Upper lobe of right lung (tissue), 1 donor: ENCODE measurements around the gene MROH8. TPM values are rescaled to one million over a fixed set of nuclear protein-coding genes. Genes with fewer than 3 reads are reported as not detected.

Experiments used
- ATAC-seq: fragments of 200-7000 bp; cut with Tn5 transposase; one replicate; pipeline ENCODE4 v1.9.1; 2020; ENCODE audit warnings: mild to moderate bottlenecking, moderate library complexity
- DNase-seq: peaks from one replicate; pipeline ENCODE4 v3.0.0-alpha.2; 2020
- H3K27ac ChIP-seq: fragments of 200-600 bp; one replicate; pipeline ENCODE4 v1.8.0; 2022
- H3K27me3 ChIP-seq: fragments of 200-600 bp; one replicate; pipeline ENCODE4 v1.8.0; 2022; ENCODE audit warnings: mild to moderate bottlenecking
- H3K36me3 ChIP-seq: fragments of 200-600 bp; one replicate; pipeline ENCODE4 v1.8.0; 2022
- H3K4me1 ChIP-seq: fragments of 200-600 bp; one replicate; pipeline ENCODE4 v1.8.0; 2022
- H3K4me3 ChIP-seq: fragments of 200-600 bp; one replicate; pipeline ENCODE4 v1.8.0; 2022; ENCODE audit warnings: mild to moderate bottlenecking
- H3K9me3 ChIP-seq: fragments of 200-600 bp; one replicate; pipeline ENCODE4 v1.8.0; 2022
- intact Hi-C: fragments of 100-400 bp; cut with DNase I; formaldehyde crosslinking; loops from one replicate; pipeline ENCODE4 v1.11.0; 2022
- long read RNA-seq: library from polyadenylated mRNA; unstranded; transcript quantifications from one replicate; pipeline ENCODE4 v2.0.0, GENCODE V29; 2021
- total RNA-seq: library from RNA; stranded (reverse); fragmentation: NEBNext Ultra II Directional; extraction: Animal tissue kit (Norgen Biotek cat#: 25700); gene quantifications from one replicate; pipeline ENCODE4 v1.2.1, GENCODE V29; 2021
- TF ChIP-seq, protein P1 (sequence below): fragments of 200-600 bp; IDR thresholded peaks from one replicate; pipeline ENCODE4 v1.8.0; 2022; ENCODE audit warnings: antibody characterized with exemption
- donor health status: DM: no; HTN: yes; CAD: no; lungs with severe emphysema.

Gene MROH8
- 1.5 TPM for total RNA-seq
- long read RNA-seq, partial matches to known transcripts = 0 of 2 reads
- long read RNA-seq, other reads (novel, unspliced or antisense) = 2 of 2 reads

DNA sequence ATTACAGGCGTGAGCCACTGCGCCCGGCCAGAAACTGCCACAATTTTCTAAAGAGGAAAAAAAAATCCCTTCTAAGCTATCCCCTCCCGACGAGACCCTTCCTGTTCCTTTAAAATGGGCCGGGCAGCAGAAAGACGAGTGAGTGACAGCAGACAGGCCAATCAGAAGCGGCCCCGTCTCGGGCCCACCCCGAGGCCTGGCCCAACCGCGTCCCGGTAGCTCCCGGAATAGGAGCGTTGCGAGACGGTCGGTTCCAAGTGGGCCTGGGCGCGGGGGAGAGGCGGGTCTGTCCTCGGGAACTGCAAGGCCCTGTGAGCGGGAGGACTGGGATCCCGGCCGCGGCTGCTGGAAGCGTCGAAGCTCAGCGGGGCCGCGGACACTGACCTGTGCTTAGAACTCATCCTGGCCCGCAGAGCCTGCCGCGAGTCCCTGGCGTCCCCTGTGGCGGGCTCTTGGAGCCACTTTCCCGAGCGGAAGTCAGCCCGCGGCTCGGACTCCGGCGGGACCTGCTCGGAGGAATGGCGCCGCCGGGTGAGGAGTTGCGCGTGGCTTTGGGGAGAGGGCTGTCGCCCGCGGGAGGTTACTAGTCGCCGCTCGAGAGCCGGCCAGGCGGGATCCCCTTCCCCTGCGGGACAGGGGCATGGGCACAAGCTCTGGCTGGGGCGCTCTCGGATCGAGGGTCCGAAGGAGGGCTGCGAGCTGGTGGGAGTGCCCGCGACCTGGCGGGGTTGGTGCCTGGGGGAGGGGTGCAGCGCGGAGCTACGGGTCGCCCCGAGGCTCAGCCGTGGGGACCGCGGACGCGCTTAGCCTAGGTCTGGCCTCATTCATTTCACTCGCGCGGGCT is at the start of gene MROH8, which contains the start of gene RPN2:
Gene MROH8 (minus strand): TSS at position 710 of the 844 bp plus-strand sequence.
Gene RPN2 (plus strand): TSS at position 492 of the 844 bp plus-strand sequence. CDS start 27 bp downstream, at position 519.
- intact Hi-C loops = no loop called here
- H3K4me1 ChIP-seq = peaks cover 19% of the 10 kb centered on the region
- DNase-seq (peak; percentile 99), ATAC-seq (peak; percentile 99)
- H3K27me3 ChIP-seq = no peaks in the 10 kb centered on the region
- peak within 1 kb of the TSS; percentile 98 for H3K27ac ChIP-seq
- TF ChIP-seq, protein P1, sequence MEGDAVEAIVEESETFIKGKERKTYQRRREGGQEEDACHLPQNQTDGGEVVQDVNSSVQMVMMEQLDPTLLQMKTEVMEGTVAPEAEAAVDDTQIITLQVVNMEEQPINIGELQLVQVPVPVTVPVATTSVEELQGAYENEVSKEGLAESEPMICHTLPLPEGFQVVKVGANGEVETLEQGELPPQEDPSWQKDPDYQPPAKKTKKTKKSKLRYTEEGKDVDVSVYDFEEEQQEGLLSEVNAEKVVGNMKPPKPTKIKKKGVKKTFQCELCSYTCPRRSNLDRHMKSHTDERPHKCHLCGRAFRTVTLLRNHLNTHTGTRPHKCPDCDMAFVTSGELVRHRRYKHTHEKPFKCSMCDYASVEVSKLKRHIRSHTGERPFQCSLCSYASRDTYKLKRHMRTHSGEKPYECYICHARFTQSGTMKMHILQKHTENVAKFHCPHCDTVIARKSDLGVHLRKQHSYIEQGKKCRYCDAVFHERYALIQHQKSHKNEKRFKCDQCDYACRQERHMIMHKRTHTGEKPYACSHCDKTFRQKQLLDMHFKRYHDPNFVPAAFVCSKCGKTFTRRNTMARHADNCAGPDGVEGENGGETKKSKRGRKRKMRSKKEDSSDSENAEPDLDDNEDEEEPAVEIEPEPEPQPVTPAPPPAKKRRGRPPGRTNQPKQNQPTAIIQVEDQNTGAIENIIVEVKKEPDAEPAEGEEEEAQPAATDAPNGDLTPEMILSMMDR = no peak
- H3K4me3 ChIP-seq = peak within 1 kb of the TSS; percentile 77
- H3K9me3 ChIP-seq = no peaks in the 10 kb centered on the region
- peaks cover 8% of the 10 kb centered on the region for H3K36me3 ChIP-seq

DNA sequence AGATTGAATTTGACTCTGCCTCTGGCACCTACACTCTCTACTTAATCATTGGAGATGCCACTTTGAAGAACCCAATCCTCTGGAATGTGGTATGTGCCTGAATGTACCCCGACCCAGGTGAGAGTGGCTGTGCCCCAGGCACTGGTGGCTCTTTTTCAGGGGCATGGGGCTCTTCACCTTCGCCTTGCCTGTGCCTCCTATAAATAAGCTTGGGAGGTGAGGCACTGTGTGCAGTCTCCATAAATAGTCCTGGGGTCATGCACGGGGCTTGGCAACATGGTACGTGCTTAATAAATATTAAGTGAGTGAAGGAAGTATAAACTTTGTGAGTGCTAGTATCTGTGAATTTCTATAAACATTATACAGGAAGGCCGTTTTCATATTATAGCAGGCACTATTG is 49.3 kb upstream of the MROH8 start:
- peaks cover 4% of the 10 kb centered on the region for H3K4me1 ChIP-seq
- ATAC-seq (no peak), DNase-seq (no peak)
- no peak overlapping the region for H3K27ac ChIP-seq
- intact Hi-C loops = no loop called here
- H3K36me3 ChIP-seq = peaks cover 100% of the 10 kb centered on the region
- TF ChIP-seq, protein P1 = no peak
- H3K9me3 ChIP-seq = no peaks in the 10 kb centered on the region
- H3K27me3 ChIP-seq = no peaks in the 10 kb centered on the region
- no peak overlapping the region for H3K4me3 ChIP-seq

DNA sequence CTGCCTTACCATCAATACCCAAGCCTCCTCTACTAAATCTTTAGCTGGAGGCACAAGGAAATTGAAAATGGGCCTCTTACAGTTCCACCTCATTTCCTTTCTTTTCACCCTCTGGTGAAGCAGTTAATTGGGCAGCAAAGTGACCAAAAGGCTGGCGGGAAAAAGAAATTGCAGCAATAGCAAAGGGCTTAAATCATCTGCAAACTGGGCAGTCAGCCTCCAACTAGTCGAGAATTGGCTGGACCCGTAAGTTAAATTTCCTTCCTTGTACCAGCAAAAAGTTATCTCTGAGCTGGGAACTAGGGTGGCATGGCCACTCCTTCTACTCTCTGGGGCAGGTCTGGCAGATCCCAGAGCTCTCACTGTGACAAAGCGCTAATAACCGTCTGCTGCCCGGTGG is 48.7 kb upstream of the MROH8 start:
- Histone ChIP-seq H3K9me3 (no peaks in the 10 kb centered on the region), H3K4me1 (peaks cover 4% of the 10 kb centered on the region), H3K36me3 (peaks cover 98% of the 10 kb centered on the region), H3K27me3 (no peaks in the 10 kb centered on the region), H3K27ac (no peak overlapping the region), H3K4me3 (no peak overlapping the region)
- DNase-seq (no peak), ATAC-seq (no peak)
- intact Hi-C loops = no loop called here
- TF ChIP-seq, protein P1 = no peak

DNA sequence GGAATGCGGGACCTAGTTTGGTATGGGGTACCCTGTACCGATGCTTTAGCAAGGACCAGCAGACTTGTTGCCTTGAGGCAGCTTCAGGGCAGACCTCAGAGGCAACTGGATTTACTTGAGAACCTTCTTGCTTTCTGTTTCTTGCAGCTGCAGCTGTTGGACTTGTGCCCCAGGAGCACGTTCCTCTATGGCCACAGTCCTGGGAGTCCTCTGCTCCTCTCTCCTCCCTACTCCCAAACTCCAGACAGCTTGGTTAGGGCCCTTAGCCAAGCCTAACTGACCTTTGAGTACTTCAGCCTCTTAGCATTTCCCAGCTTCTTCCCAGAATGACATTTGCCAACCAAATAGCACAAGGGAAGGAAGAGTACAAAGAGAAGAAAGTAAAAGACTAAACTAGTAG is 47.5 kb upstream of the MROH8 start:
- Histone ChIP-seq H3K9me3 (no peaks in the 10 kb centered on the region), H3K27me3 (no peaks in the 10 kb centered on the region), H3K4me3 (no peak overlapping the region), H3K27ac (no peak overlapping the region), H3K4me1 (peaks cover 4% of the 10 kb centered on the region), H3K36me3 (peaks cover 97% of the 10 kb centered on the region)
- ATAC-seq (peak; percentile 47), DNase-seq (no peak)
- TF ChIP-seq, protein P1 = no peak
- intact Hi-C loops = no loop called here

DNA sequence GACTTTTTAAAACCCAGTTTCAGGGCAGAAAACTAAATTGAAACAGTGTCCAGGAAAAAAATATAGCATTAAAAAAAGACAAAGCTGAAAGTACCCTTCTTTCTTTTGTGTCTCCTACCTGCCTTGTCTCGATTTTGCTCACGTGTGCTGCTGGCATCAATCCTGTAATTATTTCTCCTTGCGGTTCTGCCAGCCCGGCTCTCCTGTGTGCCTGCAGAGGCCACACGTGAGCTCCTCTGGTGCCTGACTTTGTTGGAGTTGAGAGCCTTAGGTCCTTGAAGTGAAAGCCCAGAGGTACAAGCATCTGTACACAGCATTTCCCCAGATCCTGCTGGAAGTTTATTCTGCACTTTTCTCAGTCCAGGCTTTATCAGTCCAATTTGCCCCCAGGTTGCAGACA is 45.8 kb upstream of the MROH8 start:
- ATAC-seq = no peak
- intact Hi-C loops = no loop called here
- H3K4me3 ChIP-seq = no peak overlapping the region
- H3K9me3 ChIP-seq = no peaks in the 10 kb centered on the region
- no peak for DNase-seq
- no peak overlapping the region for H3K27ac ChIP-seq
- H3K4me1 ChIP-seq = peaks cover 4% of the 10 kb centered on the region
- no peaks in the 10 kb centered on the region for H3K27me3 ChIP-seq
- peaks cover 93% of the 10 kb centered on the region for H3K36me3 ChIP-seq
- TF ChIP-seq, protein P1 = no peak
